ENCODE results near the gene DCD. TPM values are rescaled to one million over a fixed set of nuclear protein-coding genes. Genes with fewer than 3 reads are reported as not detected.

DCD gene, protein sequence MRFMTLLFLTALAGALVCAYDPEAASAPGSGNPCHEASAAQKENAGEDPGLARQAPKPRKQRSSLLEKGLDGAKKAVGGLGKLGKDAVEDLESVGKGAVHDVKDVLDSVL
- total RNA-seq: not detected

DNA sequence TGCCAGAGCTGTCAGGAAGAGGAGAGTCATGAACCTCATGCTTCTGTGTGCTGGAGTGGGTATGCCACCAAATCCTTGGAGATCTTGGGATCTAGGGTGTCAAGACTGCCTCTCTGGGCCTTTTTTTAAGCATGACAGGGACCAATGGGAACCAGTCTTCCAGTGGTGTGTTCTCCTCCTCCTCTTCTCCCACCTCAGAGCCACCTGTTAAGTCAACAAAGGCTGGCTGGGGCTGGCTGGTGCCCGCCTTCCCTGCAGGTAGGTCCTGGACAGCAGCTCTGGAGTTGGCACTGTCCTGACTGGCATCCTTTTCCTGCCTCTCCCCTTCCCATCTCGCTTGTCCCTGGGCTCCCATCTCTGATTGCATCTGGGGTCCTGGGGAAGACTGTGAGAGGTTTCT, at the start of gene DCD:
Gene DCD, minus strand, starts transcription at position 101 of the 400 bp plus-strand sequence. Its CDS starts 62 bp downstream, at position 39.
- ATAC-seq (ENCODE audit: low FRiP score) (no peak), DNase-seq (ENCODE audit: low spot score) (no peak)
- TF ChIP-seq, protein P1, sequence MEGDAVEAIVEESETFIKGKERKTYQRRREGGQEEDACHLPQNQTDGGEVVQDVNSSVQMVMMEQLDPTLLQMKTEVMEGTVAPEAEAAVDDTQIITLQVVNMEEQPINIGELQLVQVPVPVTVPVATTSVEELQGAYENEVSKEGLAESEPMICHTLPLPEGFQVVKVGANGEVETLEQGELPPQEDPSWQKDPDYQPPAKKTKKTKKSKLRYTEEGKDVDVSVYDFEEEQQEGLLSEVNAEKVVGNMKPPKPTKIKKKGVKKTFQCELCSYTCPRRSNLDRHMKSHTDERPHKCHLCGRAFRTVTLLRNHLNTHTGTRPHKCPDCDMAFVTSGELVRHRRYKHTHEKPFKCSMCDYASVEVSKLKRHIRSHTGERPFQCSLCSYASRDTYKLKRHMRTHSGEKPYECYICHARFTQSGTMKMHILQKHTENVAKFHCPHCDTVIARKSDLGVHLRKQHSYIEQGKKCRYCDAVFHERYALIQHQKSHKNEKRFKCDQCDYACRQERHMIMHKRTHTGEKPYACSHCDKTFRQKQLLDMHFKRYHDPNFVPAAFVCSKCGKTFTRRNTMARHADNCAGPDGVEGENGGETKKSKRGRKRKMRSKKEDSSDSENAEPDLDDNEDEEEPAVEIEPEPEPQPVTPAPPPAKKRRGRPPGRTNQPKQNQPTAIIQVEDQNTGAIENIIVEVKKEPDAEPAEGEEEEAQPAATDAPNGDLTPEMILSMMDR (IDR thresholded peaks at IDR 0.05): no peak

DNA sequence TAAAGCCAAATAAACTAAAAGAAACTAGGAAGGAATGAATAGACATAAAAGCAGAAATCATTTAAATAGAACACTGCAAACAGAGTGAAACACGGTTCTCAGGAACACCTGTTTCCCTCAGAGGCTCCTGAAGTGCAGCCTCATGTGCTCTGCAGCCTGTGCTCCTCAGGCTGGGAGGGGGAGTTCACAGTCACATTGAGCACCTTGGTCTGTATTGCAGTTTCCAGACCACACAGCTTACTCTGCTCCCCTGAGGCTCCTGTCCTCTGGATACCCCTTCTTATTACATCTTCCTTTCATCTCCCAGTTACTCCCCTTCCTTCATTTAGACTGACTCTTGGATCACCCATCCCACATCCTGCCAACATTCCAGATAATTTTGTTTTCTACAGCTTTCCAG, 49.7 kb upstream of the DCD start:
- DNase-seq (ENCODE audit: low spot score) (no peak), ATAC-seq (ENCODE audit: low FRiP score) (no peak)
- TF ChIP-seq, protein P1 (IDR thresholded peaks at IDR 0.05): no peak

DNA sequence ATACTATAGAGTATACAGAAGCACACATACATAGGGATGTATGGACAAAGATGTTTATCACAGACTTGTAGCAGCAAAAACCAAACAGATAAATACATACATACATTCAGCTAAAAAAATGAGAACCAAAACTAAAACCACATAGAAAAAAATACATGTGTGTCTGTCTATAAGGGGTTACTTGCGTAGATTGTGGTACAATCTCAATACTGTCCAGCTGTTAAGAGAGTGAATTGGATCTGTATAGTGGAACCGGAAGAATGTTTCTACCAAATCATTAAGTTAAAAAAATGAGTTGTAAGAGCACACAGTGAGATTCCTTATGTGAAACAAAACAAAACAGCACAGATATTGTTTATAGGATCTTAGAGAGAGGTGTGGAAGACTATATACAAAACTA, 44.2 kb upstream of the DCD start:
- no peak for ATAC-seq (ENCODE audit: low FRiP score)
- TF ChIP-seq, protein P1 (IDR thresholded peaks at IDR 0.05): no peak

DNA sequence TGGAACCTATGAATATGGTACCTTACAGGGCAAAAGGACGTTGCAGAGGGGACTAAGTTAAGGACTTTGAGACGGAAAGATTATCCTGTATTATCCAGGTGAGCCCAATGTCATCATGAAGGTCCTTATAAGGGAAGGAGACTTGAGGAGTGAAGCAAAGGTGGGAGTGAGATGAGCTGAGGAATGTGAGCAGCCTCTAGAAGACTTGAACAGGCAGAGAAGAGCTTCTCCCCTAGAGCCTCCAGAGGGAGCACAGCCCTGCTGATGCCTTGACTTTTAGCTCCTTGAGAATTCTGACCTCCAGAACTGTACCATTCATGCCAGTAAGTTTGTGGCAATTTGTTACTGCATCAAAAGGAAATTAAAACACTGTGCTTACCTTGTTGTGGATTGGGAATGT, 41.8 kb upstream of the DCD start:
- no peak for ATAC-seq (ENCODE audit: low FRiP score)
- TF ChIP-seq, protein P1 (IDR thresholded peaks at IDR 0.05): no peak

More for the DNA sequence above, 44.2 kb upstream of the DCD start:
- no peak for DNase-seq (ENCODE audit: low spot score)

DNA sequence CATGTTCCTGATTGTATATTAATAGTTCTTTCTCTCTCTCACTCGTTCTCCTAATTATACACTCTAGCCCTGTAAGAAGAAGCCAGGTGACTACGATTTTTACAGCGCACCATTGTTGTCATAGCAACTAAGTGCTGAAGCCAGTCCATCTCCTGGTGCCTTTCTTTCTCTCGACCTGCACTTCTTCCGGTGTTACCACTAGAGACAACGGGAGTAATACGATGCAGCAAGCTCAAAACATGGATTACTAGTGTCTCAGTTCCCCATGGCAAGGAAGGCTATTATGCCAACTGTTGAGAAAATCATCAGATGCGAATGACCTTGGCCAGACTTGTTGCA, 40.8 kb upstream of the DCD start:
- TF ChIP-seq, protein P1 (IDR thresholded peaks at IDR 0.05): no peak
- ATAC-seq (ENCODE audit: low FRiP score) (no peak), DNase-seq (ENCODE audit: low spot score) (no peak)

More for the DNA sequence above, 41.8 kb upstream of the DCD start:
- no peak for DNase-seq (ENCODE audit: low spot score)

DNA sequence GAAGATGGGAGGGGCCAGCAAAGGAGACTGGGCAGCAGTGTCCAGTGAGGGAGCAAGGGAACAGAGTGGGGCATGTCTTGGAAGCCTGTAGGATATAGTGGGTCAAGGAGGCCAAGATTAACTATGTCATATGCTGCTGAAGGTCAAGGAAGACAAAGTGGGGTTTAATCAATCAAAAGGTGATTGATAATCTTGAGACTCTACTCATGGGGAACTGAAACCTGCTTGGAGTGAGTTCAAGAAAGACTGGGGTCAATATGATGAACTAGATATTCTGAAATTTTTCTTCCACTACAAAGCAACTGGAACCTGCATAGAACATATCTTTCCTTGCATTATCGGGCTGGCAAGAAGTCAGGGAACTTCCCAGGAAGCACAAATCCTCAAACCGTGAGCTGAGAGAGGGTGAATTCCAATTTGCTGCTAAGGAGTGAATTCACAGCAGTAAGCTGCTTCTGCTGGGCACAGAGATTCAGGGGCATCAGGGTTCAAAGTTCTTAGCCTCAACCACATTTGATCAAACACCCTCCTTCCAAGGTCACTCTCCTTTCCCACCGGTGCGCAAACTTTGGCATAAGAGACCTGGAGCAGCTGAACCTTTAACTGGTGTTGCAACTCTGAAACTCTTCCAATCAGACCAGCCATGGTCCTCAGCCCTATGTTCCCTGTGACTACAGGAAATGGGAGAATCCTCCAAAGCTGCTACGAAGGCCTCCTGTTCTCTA, 40.3 kb upstream of the DCD start:
- no peak for DNase-seq (ENCODE audit: low spot score)
- TF ChIP-seq, protein P1 (IDR thresholded peaks at IDR 0.05): no peak
- ATAC-seq (ENCODE audit: low FRiP score): no peak

Data from omental fat pad (tissue), 4 donors.